Neural progenitor cell (in vitro differentiated cells): Measurements from ENCODE around the gene RUVBL1.

Experiments
- CTCF ChIP-seq: fragments of 200-600 bp; sonication (generic); IDR thresholded peaks from 2 replicates; pipeline ENCODE4 v1.5.1; 2017; ENCODE audit warnings: antibody characterized with exemption, mild to moderate bottlenecking
- EZH2 ChIP-seq: fragments of 200-600 bp; sonication (generic); IDR thresholded peaks from 2 replicates; pipeline ENCODE4 v1.6.1; 2017; ENCODE audit warnings: antibody characterized with exemption, mild to moderate bottlenecking, moderate library complexity
- EZH2phosphoT487 ChIP-seq: fragments of 200-600 bp; sonication (generic); IDR thresholded peaks from 2 replicates; pipeline ENCODE4 v1.6.1; 2017; ENCODE audit warnings: antibody characterized with exemption

GRCh38 chr3:128103136-128103676 lies 20.4 kb downstream of the RUVBL1 start:
- no peak for TF ChIP-seq CTCF
- no peak for TF ChIP-seq EZH2
- TF ChIP-seq EZH2phosphoT487 = no peak
